Ectodermal cell (in vitro differentiated cells): ENCODE measurements around the gene MRPL28.
A peak's percentile ranks its signal among the peaks of the same experiment; 100 is the strongest.

ENCODE experiments used
- H3K27ac ChIP-seq: 2 replicates; pipeline ENCODE4 v1.7.0; 2013; ENCODE audit warnings: mild to moderate bottlenecking, low read depth, low read length; ENCODE audit not compliant: insufficient read depth, poor library complexity, severe bottlenecking
- H3K27me3 ChIP-seq: 2 replicates; pipeline ENCODE4 v1.7.0; 2013; ENCODE audit warnings: mild to moderate bottlenecking, low read length; ENCODE audit not compliant: insufficient read depth, control insufficient read depth, poor library complexity, severe bottlenecking
- H3K36me3 ChIP-seq: one replicate; pipeline ENCODE4 v1.7.0; 2013; ENCODE audit warnings: low read length; ENCODE audit not compliant: control insufficient read depth, insufficient read depth
- H3K4me1 ChIP-seq: one replicate; pipeline ENCODE4 v1.7.0; 2013; ENCODE audit warnings: low read length; ENCODE audit not compliant: control insufficient read depth, insufficient read depth
- H3K4me3 ChIP-seq: 2 replicates; pipeline ENCODE4 v1.7.0; 2013; ENCODE audit warnings: low read depth, low read length, control low read depth; ENCODE audit not compliant: insufficient read depth
- H3K9me3 ChIP-seq: 2 replicates; pipeline ENCODE4 v1.7.0; 2013; ENCODE audit warnings: mild to moderate bottlenecking, low read length, moderate library complexity; ENCODE audit not compliant: control insufficient read depth
- WGBS, 2 experiments: methylation state at CpG; one replicate each; pipeline ENCODE4 v1.1.7; 2013; ENCODE audit warnings: missing lambda C conversion rate in 2 of 2; 5-methylcytosine and 5-hydroxymethylcytosine counted together

MRPL28 gene

GRCh38 chr16:373020-373598, 2.8 kb upstream of the MRPL28 start:
- Histone ChIP-seq H3K27me3 (no peaks in the 10 kb centered on the region), H3K4me3 (no peak overlapping the region), H3K36me3 (peaks cover 10% of the 10 kb centered on the region), H3K4me1 (peaks cover 10% of the 10 kb centered on the region), H3K9me3 (no peaks in the 10 kb centered on the region), H3K27ac (no peak overlapping the region)
- 87 to 90% methylated on average over 5 of the region's 5 CpGs for WGBS, 2 experiments

- Histone ChIP-seq H3K27me3 (no peaks in the 10 kb centered on the region), H3K27ac (no peak overlapping the region), H3K9me3 (no peaks in the 10 kb centered on the region), H3K36me3 (peaks cover 17% of the 10 kb centered on the region), H3K4me1 (peaks cover 10% of the 10 kb centered on the region), H3K4me3 (no peak overlapping the region)
- 94 to 95% methylated on average over 19 of the region's 19 CpGs for WGBS, 2 experiments
Measured at GRCh38 chr16:372302-372983, 2.1 kb upstream of the MRPL28 start.

GRCh38 chr16:371515-372301, 1.4 kb upstream of the MRPL28 start:
- no peak overlapping the region for H3K4me3 ChIP-seq

GRCh38 chr16:370979-371514, 709 bp upstream of the MRPL28 start:
- 83 to 84% methylated on average over 10 of the region's 10 CpGs for WGBS, 2 experiments
- no peak overlapping the region for H3K4me3 ChIP-seq

More at GRCh38 chr16:371515-372301, 1.4 kb upstream of the MRPL28 start:
- Histone ChIP-seq H3K4me1 (peaks cover 10% of the 10 kb centered on the region), H3K27me3 (no peaks in the 10 kb centered on the region), H3K36me3 (peaks cover 21% of the 10 kb centered on the region), H3K27ac (no peak overlapping the region), H3K9me3 (no peaks in the 10 kb centered on the region)
- WGBS, 2 experiments = 95 to 96% methylated on average over 31 of the region's 31 CpGs

GRCh38 chr16:369866-370436, 387 bp downstream of the MRPL28 start:
- no peaks in the 10 kb centered on the region for H3K9me3 ChIP-seq
- no peak overlapping the region for H3K27ac ChIP-seq
- no peaks in the 10 kb centered on the region for H3K27me3 ChIP-seq
- H3K4me3 ChIP-seq = peak overlapping the region; percentile 32
- H3K4me1 ChIP-seq = peaks cover 10% of the 10 kb centered on the region
- H3K36me3 ChIP-seq = peaks cover 21% of the 10 kb centered on the region
- 18 to 22% methylated on average over 30 to 37 of the region's 44 CpGs for WGBS, 2 experiments

More at GRCh38 chr16:370979-371514, 709 bp upstream of the MRPL28 start:
- Histone ChIP-seq H3K27me3 (no peaks in the 10 kb centered on the region), H3K27ac (no peak overlapping the region), H3K36me3 (peaks cover 21% of the 10 kb centered on the region), H3K9me3 (no peaks in the 10 kb centered on the region), H3K4me1 (peaks cover 10% of the 10 kb centered on the region)

GRCh38 chr16:369275-369865, 968 bp downstream of the MRPL28 start:
- no peaks in the 10 kb centered on the region for H3K27me3 ChIP-seq
- H3K4me3 ChIP-seq = peak overlapping the region; percentile 32
- no peaks in the 10 kb centered on the region for H3K9me3 ChIP-seq
- H3K36me3 ChIP-seq = peaks cover 21% of the 10 kb centered on the region
- WGBS, 2 experiments = 89% methylated on average over 20 of the region's 20 CpGs
- H3K27ac ChIP-seq = no peak overlapping the region
- H3K4me1 ChIP-seq = peaks cover 10% of the 10 kb centered on the region

GRCh38 chr16:368388-369158, 1.8 kb downstream of the MRPL28 start:
- 94 to 95% methylated on average over 29 of the region's 29 CpGs for WGBS, 2 experiments
- Histone ChIP-seq H3K27me3 (no peaks in the 10 kb centered on the region), H3K4me1 (peaks cover 10% of the 10 kb centered on the region), H3K9me3 (no peaks in the 10 kb centered on the region), H3K36me3 (peaks cover 21% of the 10 kb centered on the region), H3K27ac (no peak overlapping the region), H3K4me3 (no peak overlapping the region)

- 96% methylated on average over 18 of the region's 18 CpGs for WGBS, 2 experiments
- peaks cover 10% of the 10 kb centered on the region for H3K4me1 ChIP-seq
- H3K36me3 ChIP-seq = peaks cover 21% of the 10 kb centered on the region
Measured at GRCh38 chr16:367333-367903, 2.9 kb downstream of the MRPL28 start.

GRCh38 chr16:366476-366875, 3.9 kb downstream of the MRPL28 start:
- Histone ChIP-seq H3K36me3 (peaks cover 21% of the 10 kb centered on the region), H3K9me3 (no peaks in the 10 kb centered on the region), H3K27ac (no peak overlapping the region), H3K4me3 (no peak overlapping the region), H3K27me3 (no peaks in the 10 kb centered on the region), H3K4me1 (peaks cover 10% of the 10 kb centered on the region)
- 83 to 89% methylated on average over 10 of the region's 10 CpGs for WGBS, 2 experiments

More at GRCh38 chr16:367333-367903, 2.9 kb downstream of the MRPL28 start:
- no peak overlapping the region for H3K27ac ChIP-seq
- no peaks in the 10 kb centered on the region for H3K9me3 ChIP-seq
- H3K4me3 ChIP-seq = no peak overlapping the region
- H3K27me3 ChIP-seq = no peaks in the 10 kb centered on the region
